OCI-LY1 (cell line): ENCODE measurements around the gene NCBP1.

Experiments used
- H2AFZ ChIP-seq: fragments of 200-600 bp; sonication (generic), shearing (Covaris generic); 2 replicates; pipeline ENCODE4 v1.6.0; 2014; ENCODE audit warnings: antibody characterized with exemption, mild to moderate bottlenecking, low read length
- H3F3A ChIP-seq: fragments of 200-600 bp; sonication (generic), shearing (Covaris generic); 2 replicates; pipeline ENCODE4 v1.6.0; 2014; ENCODE audit warnings: mild to moderate bottlenecking, antibody characterized with exemption, low read length, moderate library complexity; ENCODE audit not compliant: insufficient read depth
- H3K27ac ChIP-seq: fragments of 200-600 bp; sonication (generic); 2 replicates; pipeline ENCODE4 v1.5.1; 2014; ENCODE audit warnings: low read length, mixed run types, mild to moderate bottlenecking, low read depth; ENCODE audit not compliant: poor library complexity, severe bottlenecking
- H3K27me3 ChIP-seq: fragments of 200-600 bp; sonication (generic); 2 replicates; pipeline ENCODE4 v1.6.0; 2014; ENCODE audit warnings: antibody characterized with exemption, mild to moderate bottlenecking, low read length, moderate library complexity; ENCODE audit not compliant: insufficient read depth
- H3K36me3 ChIP-seq: fragments of 200-600 bp; sonication (generic); 2 replicates; pipeline ENCODE4 v1.6.1; 2014; ENCODE audit warnings: mild to moderate bottlenecking, antibody characterized with exemption, low read length, moderate library complexity, mixed read lengths; ENCODE audit not compliant: insufficient read depth
- H3K4me1 ChIP-seq: fragments of 200-600 bp; sonication (generic); 2 replicates; pipeline ENCODE4 v1.5.1; 2014; ENCODE audit warnings: mild to moderate bottlenecking, low read length, moderate library complexity; ENCODE audit not compliant: insufficient read depth, severe bottlenecking
- H3K4me2 ChIP-seq: fragments of 200-600 bp; sonication (generic), shearing (Covaris generic); 2 replicates; pipeline ENCODE4 v1.6.1; 2014; ENCODE audit warnings: low read length
- H3K4me3 ChIP-seq: fragments of 200-600 bp; sonication (generic); 2 replicates; pipeline ENCODE4 v1.5.1; 2014; ENCODE audit warnings: low read length, low read depth, mild to moderate bottlenecking, mixed read lengths; ENCODE audit not compliant: poor library complexity, severe bottlenecking
- H3K79me2 ChIP-seq: fragments of 200-600 bp; shearing (Covaris generic); 2 replicates; pipeline ENCODE4 v1.6.1; 2016; ENCODE audit warnings: mixed run types, low read length, mixed read lengths; ENCODE audit not compliant: insufficient read depth
- H3K9ac ChIP-seq: fragments of 200-600 bp; sonication (generic), shearing (Covaris generic); 2 replicates; pipeline ENCODE4 v1.6.1; 2014; ENCODE audit warnings: mild to moderate bottlenecking, low read length, mixed read lengths
- H3K9me2 ChIP-seq: fragments of 200-600 bp; sonication (generic), shearing (Covaris generic); 2 replicates; pipeline ENCODE4 v1.6.1; 2014; ENCODE audit warnings: low read depth, mild to moderate bottlenecking, low read length, mixed read lengths
- H3K9me3 ChIP-seq: fragments of 200-600 bp; shearing (Covaris generic); 2 replicates; pipeline ENCODE4 v1.6.1; 2014; ENCODE audit warnings: low read length, mixed read lengths
- H4K20me1 ChIP-seq: fragments of 200-600 bp; sonication (generic), shearing (Covaris generic); 2 replicates; pipeline ENCODE4 v1.6.0; 2016; ENCODE audit warnings: mild to moderate bottlenecking, low read length; ENCODE audit not compliant: insufficient read depth
- CTCF ChIP-seq: fragments of 200-600 bp; sonication (generic), shearing (Covaris generic); IDR thresholded peaks from 2 replicates; pipeline ENCODE4 v1.5.1; 2017; ENCODE audit warnings: mild to moderate bottlenecking, antibody characterized with exemption, low read length, moderate library complexity, mixed read lengths
- EZH2 ChIP-seq: fragments of 200-600 bp; sonication (generic), shearing (Covaris generic); IDR thresholded peaks from 2 replicates; pipeline ENCODE4 v1.8.0; 2017; ENCODE audit warnings: borderline replicate concordance, mixed run types, mild to moderate bottlenecking, antibody characterized with exemption, low read length, moderate library complexity, mixed read lengths

NCBP1 gene

GRCh38 chr9:97592126-97592525, 41.5 kb upstream of the NCBP1 start:
- Histone ChIP-seq H3K4me2 (no peak overlapping the region), H3K9me2 (no peaks in the 10 kb centered on the region), H2AFZ (no peak overlapping the region), H3F3A (no peaks in the 10 kb centered on the region), H3K79me2 (no peaks in the 10 kb centered on the region), H3K9me3 (no peaks in the 10 kb centered on the region), H3K36me3 (no peaks in the 10 kb centered on the region), H3K4me3 (no peak overlapping the region), H3K4me1 (no peaks in the 10 kb centered on the region), H3K27ac (no peak overlapping the region), H4K20me1 (no peaks in the 10 kb centered on the region), H3K9ac (no peak overlapping the region), H3K27me3 (no peaks in the 10 kb centered on the region)
- TF ChIP-seq EZH2 (no peak), CTCF (no peak)

DNA sequence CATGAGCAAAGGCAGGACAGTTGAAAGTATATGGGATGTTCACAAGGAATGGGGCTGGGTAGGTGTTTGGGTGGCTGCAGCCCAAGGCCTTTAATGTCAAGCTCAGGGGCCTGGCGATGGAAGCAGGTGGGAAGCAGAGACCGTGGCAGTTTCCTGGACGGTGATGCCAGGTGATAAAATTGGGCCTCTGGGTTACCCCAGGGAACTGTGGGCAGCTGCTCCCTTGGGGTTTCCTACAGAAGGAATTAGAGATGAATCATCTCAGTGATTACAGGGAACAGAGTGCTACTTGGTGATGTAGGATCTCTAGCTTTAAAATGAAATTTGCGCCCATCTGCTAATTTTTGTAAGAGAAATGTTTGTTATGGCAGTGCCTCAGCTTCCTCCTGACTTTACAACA, 39.7 kb upstream of the NCBP1 start:
- no peaks in the 10 kb centered on the region for H3F3A ChIP-seq
- no peak overlapping the region for H2AFZ ChIP-seq

DNA sequence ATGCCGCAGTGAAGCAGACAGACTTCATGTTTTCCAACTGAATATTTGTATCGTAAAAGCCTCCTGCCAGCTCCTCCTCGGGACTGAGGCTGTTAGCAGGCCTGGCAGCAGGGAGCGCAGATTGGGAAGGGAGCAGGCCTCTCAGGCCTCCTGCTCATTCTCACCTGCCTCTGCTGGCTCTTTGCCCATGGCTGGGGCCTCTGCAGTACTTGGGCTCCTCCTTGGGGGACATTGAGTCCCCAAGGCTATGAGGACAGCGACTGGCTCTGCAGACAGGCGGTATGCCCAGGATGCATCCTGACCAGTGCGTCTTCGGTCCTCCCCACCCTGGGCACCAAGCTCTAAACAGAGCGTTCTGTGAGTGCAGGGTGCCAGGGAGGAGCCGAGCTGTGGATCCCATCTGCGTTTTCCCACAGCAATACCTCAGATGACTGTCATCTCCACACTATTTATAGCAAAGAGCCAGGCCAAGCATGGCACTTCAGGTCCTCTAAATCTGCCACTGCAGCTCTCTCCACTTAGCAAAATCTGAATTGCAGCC, 39.2 kb upstream of the NCBP1 start:
- Histone ChIP-seq H3K9me3 (no peaks in the 10 kb centered on the region), H2AFZ (no peak overlapping the region), H4K20me1 (no peaks in the 10 kb centered on the region), H3K9me2 (no peaks in the 10 kb centered on the region), H3K4me1 (peaks cover 5% of the 10 kb centered on the region), H3K36me3 (no peaks in the 10 kb centered on the region), H3K4me3 (no peak overlapping the region), H3K9ac (no peak overlapping the region), H3F3A (no peaks in the 10 kb centered on the region), H3K27ac (no peak overlapping the region), H3K27me3 (no peaks in the 10 kb centered on the region), H3K4me2 (no peak overlapping the region), H3K79me2 (no peaks in the 10 kb centered on the region)
- TF ChIP-seq EZH2 (no peak), CTCF (no peak)

More for the DNA sequence above, 39.7 kb upstream of the NCBP1 start:
- H3K9me2 ChIP-seq, result no peaks in the 10 kb centered on the region
- no peak overlapping the region for H3K9ac ChIP-seq
- no peak for TF ChIP-seq EZH2
- TF ChIP-seq CTCF, result no peak
- no peaks in the 10 kb centered on the region for H4K20me1 ChIP-seq
- H3K9me3 ChIP-seq, result no peaks in the 10 kb centered on the region
- H3K79me2 ChIP-seq, result no peaks in the 10 kb centered on the region
- H3K27me3 ChIP-seq, result no peaks in the 10 kb centered on the region
- peaks cover 5% of the 10 kb centered on the region for H3K4me1 ChIP-seq
- H3K27ac ChIP-seq, result no peak overlapping the region
- no peaks in the 10 kb centered on the region for H3K36me3 ChIP-seq
- H3K4me2 ChIP-seq, result no peak overlapping the region
- no peak overlapping the region for H3K4me3 ChIP-seq
